IPS DF 19.7 (cell line): ENCODE measurements around the gene PANK2.
"Not testable (repeated sequence)": the region's sequence is repeated elsewhere in the genome, so short reads cannot be mapped to it uniquely, and the experiment has no call there.

Source experiments
- DNase-seq: peaks from one replicate; pipeline ENCODE4 v3.0.0-alpha.2; 2013; ENCODE audit warnings: low read depth, low spot score

PANK2 gene

GRCh38 chr20:3888622-3889488, at the start of gene PANK2:
TSS of gene PANK2 (plus strand) at chr20:3889387.
- peak; percentile 92 for DNase-seq

DNA sequence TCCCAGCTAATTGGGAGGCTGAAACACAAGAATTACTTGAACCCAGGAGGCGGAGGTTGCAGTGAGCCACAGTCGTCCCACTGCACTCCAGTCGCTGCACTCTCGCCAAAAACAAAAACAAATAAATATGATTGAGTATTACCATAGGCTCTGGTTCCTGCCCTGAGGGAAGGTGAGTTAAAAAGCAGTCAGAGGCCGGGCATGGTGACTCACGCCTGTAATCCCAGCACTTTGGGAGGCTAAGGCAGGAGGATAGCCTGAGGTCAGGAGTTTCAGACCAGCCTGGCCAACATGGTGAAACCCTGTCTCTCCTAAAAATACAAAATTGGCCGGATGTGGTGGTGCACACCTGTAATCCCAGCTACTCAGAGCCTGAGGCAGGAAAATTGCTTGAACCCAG, 49.0 kb upstream of the PANK2 start:
- DNase-seq: not testable (repeated sequence)

DNA sequence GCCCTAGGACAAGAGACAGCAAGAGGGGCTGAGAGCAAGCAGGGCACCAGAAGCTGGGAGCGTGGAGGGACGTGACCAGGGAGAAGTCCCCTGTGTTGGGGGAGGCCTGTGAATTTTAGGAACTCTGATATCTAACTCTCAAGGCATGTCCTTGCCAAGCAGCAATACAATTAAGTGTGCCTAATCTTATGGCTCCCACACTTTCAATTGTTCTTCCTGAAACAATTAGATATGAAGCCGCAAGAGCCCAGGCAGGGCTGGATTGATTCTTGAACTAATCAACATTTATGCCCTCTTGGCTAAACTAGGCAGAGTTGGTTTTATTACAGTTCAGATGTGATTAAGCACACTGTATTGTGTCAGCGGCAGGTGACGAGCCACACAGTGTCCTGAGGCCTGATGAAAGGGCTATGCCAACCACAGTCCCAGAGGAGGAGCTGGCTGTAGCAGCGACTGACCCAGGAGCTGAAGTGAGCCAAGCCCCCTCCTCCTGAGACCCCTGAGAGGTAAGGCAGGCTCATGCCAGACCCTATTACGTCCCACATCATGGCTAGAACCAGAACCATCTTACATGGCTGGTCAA, 46.7 kb upstream of the PANK2 start:
- DNase-seq: no peak

DNA sequence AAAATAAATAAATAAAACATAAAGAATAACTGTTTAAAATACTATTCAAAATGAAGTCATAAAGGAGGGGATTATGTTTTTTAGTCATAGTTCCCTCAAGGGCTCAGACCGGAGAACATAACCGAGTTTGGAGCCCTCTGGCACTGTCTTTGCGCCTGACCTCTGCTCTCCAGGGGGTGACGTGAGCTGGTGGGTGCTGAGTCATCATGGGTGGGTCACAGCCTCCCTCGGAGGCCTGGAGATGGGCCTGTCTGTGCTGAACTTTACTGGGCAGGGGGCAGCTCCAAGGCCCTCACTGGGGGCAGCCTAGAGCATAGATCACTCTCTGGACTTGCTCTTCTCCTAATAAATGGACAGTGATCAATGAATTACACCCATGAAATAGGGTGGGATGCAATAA, 45.7 kb upstream of the PANK2 start:
- no peak for DNase-seq

GRCh38 chr20:3843990-3844619, 45.1 kb upstream of the PANK2 start:
- DNase-seq: not testable (repeated sequence)

GRCh38 chr20:3846378-3846739, 42.8 kb upstream of the PANK2 start:
- no peak for DNase-seq

GRCh38 chr20:3846740-3847428, 42.3 kb upstream of the PANK2 start, which contains the start of gene MAVS:
TSS of gene MAVS (plus strand) at chr20:3846834. CDS start at chr20:3854625, 7,791 bp downstream.
- no peak for DNase-seq

- no peak for DNase-seq
Measured at GRCh38 chr20:3847429-3847940, 41.7 kb upstream of the PANK2 start.

GRCh38 chr20:3848565-3848964, 40.6 kb upstream of the PANK2 start:
- DNase-seq: no peak

GRCh38 chr20:3854462-3854871, 34.7 kb upstream of the PANK2 start:
- no peak for DNase-seq

DNA sequence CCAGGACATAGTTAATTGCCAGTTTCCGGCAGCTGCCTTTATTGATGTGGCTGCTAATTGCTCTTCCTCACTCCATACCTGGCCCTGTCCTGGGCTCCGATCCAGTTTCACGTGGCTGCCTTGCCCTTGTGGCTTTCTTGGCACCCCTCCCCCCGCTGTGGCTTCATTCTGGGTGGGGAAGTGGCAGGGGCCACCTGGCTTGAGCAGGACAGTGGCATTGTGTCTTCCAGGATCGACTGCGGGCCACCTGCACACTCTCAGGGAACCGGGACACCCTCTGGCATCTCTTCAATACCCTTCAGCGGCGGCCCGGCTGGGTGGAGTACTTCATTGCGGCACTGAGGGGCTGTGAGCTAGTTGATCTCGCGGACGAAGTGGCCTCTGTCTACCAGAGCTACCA, 31.8 kb upstream of the PANK2 start:
- DNase-seq: no peak

GRCh38 chr20:3858689-3859088, 30.5 kb upstream of the PANK2 start:
- no peak for DNase-seq

DNA sequence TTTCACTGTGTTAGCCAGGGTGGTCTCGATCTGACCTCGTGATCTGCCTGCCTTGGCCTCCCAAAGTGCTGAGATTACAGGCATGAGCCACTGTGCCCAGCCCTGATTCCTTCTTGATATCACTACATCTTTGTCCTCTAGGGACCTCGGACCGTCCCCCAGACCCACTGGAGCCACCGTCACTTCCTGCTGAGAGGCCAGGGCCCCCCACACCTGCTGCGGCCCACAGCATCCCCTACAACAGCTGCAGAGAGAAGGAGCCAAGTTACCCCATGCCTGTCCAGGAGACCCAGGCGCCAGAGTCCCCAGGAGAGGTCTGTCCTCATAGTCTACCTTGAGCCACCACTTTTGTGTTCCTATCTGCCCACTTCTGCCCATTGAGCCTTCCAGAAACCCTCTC, 28.0 kb upstream of the PANK2 start:
- no peak for DNase-seq

GRCh38 chr20:3862333-3862732, 26.9 kb upstream of the PANK2 start:
- DNase-seq: no peak

- no peak for DNase-seq
Measured at GRCh38 chr20:3863317-3863716, 25.9 kb upstream of the PANK2 start.

DNA sequence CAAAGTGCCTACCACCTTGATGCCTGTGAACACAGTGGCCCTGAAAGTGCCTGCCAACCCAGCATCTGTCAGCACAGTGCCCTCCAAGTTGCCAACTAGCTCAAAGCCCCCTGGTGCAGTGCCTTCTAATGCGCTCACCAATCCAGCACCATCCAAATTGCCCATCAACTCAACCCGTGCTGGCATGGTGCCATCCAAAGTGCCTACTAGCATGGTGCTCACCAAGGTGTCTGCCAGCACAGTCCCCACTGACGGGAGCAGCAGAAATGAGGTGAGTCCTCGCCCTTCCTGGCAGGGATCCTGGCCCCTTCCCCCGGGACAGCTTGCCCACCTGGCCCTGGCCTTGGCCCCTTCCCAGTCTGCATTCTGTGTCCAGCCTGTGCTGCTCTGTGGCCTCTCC, 24.7 kb upstream of the PANK2 start:
- no peak for DNase-seq

DNA sequence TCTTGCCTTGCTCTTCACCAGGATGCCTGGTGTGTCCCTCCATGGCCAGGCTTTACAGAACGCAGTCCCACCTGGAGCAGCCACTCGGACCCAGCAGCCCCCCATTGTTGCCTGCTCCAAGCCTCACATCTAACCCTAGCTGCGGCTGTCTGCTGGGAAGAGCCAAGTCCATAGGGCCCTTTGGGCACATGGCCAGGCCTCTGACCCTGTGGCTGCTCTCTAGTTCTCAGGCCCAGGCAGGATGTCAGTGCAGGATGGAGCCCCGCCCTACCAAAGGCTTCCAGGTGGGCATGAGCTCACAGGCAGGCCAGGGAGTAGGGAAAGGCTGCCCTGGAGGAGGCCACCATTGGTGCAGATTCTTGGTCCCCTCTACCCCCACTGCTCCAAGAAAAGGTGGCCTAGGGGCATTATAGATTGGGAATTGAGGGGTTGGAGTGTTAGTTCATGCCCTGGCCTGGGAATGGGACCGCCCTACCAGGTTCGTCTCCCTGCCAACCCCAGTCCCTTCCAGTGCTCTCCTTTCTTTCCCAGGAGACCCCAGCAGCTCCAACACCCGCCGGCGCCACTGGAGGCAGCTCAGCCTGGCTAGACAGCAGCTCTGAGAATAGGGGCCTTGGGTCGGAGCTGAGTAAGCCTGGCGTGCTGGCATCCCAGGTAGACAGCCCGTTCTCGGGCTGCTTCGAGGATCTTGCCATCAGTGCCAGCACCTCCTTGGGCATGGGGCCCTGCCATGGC, 23.9 kb upstream of the PANK2 start:
- DNase-seq: no peak

DNA sequence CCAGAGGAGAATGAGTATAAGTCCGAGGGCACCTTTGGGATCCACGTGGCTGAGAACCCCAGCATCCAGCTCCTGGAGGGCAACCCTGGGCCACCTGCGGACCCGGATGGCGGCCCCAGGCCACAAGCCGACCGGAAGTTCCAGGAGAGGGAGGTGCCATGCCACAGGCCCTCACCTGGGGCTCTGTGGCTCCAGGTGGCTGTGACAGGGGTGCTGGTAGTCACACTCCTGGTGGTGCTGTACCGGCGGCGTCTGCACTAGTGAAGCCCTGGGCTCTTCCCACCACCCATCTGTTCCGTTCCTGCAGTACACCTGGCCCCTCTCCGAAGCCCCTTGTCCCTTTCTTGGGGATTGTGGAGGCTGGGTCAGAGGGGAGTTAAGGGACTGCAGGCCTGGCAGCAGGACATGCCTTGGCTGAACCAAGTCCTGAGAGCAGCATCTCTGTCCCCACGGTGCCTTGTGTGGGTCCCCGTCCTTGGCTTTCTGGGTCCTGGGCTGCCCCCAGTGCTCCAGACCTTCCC, 23.2 kb upstream of the PANK2 start:
- no peak for DNase-seq

- no peak for DNase-seq
Measured at GRCh38 chr20:3866464-3866863, 22.7 kb upstream of the PANK2 start.

DNA sequence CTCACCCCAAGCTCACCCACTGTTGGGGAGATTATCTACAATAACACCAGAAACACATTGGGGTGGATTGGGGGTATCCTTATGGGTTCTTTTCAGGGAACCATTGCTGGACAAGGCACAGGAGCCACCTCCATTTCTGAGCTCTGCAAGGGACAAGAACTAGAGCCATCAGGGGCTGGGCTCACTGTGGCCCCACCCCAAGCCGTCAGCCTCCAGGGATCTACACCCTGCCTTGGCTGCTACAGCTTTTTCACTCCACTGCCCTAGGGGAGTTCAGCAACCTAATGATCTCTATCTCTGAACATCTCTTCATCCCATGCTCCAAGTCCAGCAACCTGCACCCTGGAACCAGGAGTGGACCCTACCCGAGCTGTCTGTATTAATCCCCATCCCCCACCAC, 21.4 kb upstream of the PANK2 start:
- DNase-seq: no peak
